HEK293T (cell line): Measurements from ENCODE around the gene MORF4L1.
"Not testable (repeated sequence)": the region's sequence is repeated elsewhere in the genome, so short reads cannot be mapped to it uniquely, and the experiment has no call there.

Experiments used
- CTCF ChIA-PET: fragments of 350-600 bp; formaldehyde crosslinking; extraction: SDS; loops from one replicate; lab custom pipeline; 2021; ENCODE audit warnings: antibody characterized with exemption, inconsistent platforms; lab: Yijun Ruan, JAX
- POLR2A ChIA-PET: fragments of 350-600 bp; formaldehyde crosslinking; extraction: SDS; loops from one replicate; lab custom pipeline; 2020; ENCODE audit warnings: antibody characterized with exemption, inconsistent platforms; lab: Yijun Ruan, JAX
- DNase-seq: peaks from one replicate; pipeline ENCODE4 v3.0.0; 2012; ENCODE audit warnings: mixed read lengths; ENCODE audit errors: extremely low spot score
- ARNT ChIP-seq: fragments of 450-650 bp; IDR thresholded peaks from 2 replicates; pipeline ENCODE4 v1.6.1; 2017; ENCODE audit warnings: mild to moderate bottlenecking
- BHLHE40 ChIP-seq: fragments of 450-650 bp; IDR thresholded peaks from 2 replicates; pipeline ENCODE4 v1.6.1; 2016; ENCODE audit warnings: mild to moderate bottlenecking, moderate library complexity, borderline replicate concordance
- CTBP1 ChIP-seq: fragments of 450-650 bp; IDR thresholded peaks from 2 replicates; pipeline ENCODE4 v1.6.1; 2016; ENCODE audit warnings: borderline replicate concordance
- ELF4 ChIP-seq: fragments of 450-650 bp; IDR thresholded peaks from 2 replicates; pipeline ENCODE4 v1.6.1; 2017; ENCODE audit warnings: antibody characterized with exemption
- FOXA1 ChIP-seq: fragments of 450-650 bp; IDR thresholded peaks from 2 replicates; pipeline ENCODE4 v1.6.1; 2016; ENCODE audit warnings: mild to moderate bottlenecking
- FOXK2 ChIP-seq: fragments of 450-650 bp; IDR thresholded peaks from 2 replicates; pipeline ENCODE4 v1.6.1; 2016; ENCODE audit warnings: mild to moderate bottlenecking
- FOXM1 ChIP-seq: fragments of 450-650 bp; IDR thresholded peaks from 2 replicates; pipeline ENCODE4 v1.6.1; 2017; ENCODE audit warnings: mild to moderate bottlenecking, borderline replicate concordance
- HDGF ChIP-seq: fragments of 450-650 bp; IDR thresholded peaks from 2 replicates; pipeline ENCODE4 v1.6.1; 2017; ENCODE audit warnings: antibody characterized with exemption, borderline replicate concordance
- L3MBTL2 ChIP-seq: fragments of 450-650 bp; conservative IDR thresholded peaks from 2 replicates; pipeline ENCODE4 v1.6.1; 2016; ENCODE audit warnings: mild to moderate bottlenecking
- LEF1 ChIP-seq: fragments of 450-650 bp; IDR thresholded peaks from 2 replicates; pipeline ENCODE4 v1.6.1; 2017; ENCODE audit warnings: mild to moderate bottlenecking, borderline replicate concordance
- NFRKB ChIP-seq: fragments of 450-650 bp; IDR thresholded peaks from 2 replicates; pipeline ENCODE4 v1.6.1; 2016; ENCODE audit warnings: mild to moderate bottlenecking, moderate library complexity
- SP1 ChIP-seq: fragments of 450-650 bp; IDR thresholded peaks from 2 replicates; pipeline ENCODE4 v1.6.1; 2017
- SUZ12 ChIP-seq: fragments of 450-650 bp; IDR thresholded peaks from 2 replicates; pipeline ENCODE4 v1.6.1; 2016; ENCODE audit warnings: mild to moderate bottlenecking
- TARDBP ChIP-seq: fragments of 450-650 bp; IDR thresholded peaks from 2 replicates; pipeline ENCODE4 v1.6.1; 2016
- ZNF384 ChIP-seq: fragments of 450-650 bp; IDR thresholded peaks from 2 replicates; pipeline ENCODE4 v1.6.1; 2016
- TF ChIP-seq, protein P1 (sequence below): fragments of 450-650 bp; IDR thresholded peaks from 2 replicates; pipeline ENCODE4 v1.6.1; 2016

Gene MORF4L1

DNA sequence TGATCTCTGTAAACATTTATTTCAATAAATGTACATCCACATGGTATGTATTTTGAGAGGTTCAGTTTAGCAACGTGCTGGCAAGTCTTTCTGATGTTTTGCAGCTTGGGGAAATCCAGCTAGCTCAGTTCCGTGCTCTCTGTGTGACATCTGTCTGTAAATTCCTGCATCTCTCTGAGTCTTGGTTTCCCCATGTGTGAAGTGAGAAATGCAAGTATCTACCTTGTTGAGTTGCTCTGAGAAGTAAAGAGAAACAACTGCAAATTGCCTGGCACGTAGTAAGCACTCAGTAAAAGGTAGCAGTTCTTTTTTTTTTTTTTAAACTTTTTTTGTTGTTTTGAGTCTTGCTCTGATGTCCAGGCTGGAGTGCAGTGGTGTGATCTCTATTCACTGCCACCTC lies 30.2 kb upstream of the MORF4L1 start:
- DNase-seq = no peak
- ChIA-PET POLR2A (no interaction called here), CTCF (no interaction called here)
- TF ChIP-seq FOXM1 (no peak), ARNT (no peak), ELF4 (no peak), HDGF (no peak)
- TF ChIP-seq, protein P1, sequence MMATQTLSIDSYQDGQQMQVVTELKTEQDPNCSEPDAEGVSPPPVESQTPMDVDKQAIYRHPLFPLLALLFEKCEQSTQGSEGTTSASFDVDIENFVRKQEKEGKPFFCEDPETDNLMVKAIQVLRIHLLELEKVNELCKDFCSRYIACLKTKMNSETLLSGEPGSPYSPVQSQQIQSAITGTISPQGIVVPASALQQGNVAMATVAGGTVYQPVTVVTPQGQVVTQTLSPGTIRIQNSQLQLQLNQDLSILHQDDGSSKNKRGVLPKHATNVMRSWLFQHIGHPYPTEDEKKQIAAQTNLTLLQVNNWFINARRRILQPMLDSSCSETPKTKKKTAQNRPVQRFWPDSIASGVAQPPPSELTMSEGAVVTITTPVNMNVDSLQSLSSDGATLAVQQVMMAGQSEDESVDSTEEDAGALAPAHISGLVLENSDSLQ = no peak

- DNase-seq, CTCF ChIA-PET, POLR2A ChIA-PET: not testable (repeated sequence)
Observed at GRCh38 chr15:78846906-78847305, 25.8 kb upstream of the MORF4L1 start.

- ChIA-PET POLR2A (interaction anchor here (0.7 kb wide), 1 partner anchor 25 kb away, joined by 3 read pairs; the partner anchor contains the start of gene MORF4L1), CTCF (interaction anchor here (1.5 kb wide), 1 partner anchor 12 kb away, joined by 3 read pairs; no protein-coding TSS in a partner anchor)
Observed at GRCh38 chr15:78847387-78847906, 25.2 kb upstream of the MORF4L1 start.

GRCh38 chr15:78850352-78850751 lies 22.3 kb upstream of the MORF4L1 start:
- DNase-seq = no peak
- TF ChIP-seq ARNT (no peak), HDGF (no peak), SUZ12 (no peak), LEF1 (no peak), FOXM1 (no peak), TARDBP (no peak), FOXA1 (no peak), FOXK2 (no peak), NFRKB (no peak), ZNF384 (no peak), ELF4 (no peak), CTBP1 (no peak), BHLHE40 (no peak)
- TF ChIP-seq, protein P1 = no peak
- ChIA-PET CTCF (no interaction called here), POLR2A (no interaction called here)

More at GRCh38 chr15:78847387-78847906, 25.2 kb upstream of the MORF4L1 start:
- not testable (repeated sequence) for DNase-seq

DNA sequence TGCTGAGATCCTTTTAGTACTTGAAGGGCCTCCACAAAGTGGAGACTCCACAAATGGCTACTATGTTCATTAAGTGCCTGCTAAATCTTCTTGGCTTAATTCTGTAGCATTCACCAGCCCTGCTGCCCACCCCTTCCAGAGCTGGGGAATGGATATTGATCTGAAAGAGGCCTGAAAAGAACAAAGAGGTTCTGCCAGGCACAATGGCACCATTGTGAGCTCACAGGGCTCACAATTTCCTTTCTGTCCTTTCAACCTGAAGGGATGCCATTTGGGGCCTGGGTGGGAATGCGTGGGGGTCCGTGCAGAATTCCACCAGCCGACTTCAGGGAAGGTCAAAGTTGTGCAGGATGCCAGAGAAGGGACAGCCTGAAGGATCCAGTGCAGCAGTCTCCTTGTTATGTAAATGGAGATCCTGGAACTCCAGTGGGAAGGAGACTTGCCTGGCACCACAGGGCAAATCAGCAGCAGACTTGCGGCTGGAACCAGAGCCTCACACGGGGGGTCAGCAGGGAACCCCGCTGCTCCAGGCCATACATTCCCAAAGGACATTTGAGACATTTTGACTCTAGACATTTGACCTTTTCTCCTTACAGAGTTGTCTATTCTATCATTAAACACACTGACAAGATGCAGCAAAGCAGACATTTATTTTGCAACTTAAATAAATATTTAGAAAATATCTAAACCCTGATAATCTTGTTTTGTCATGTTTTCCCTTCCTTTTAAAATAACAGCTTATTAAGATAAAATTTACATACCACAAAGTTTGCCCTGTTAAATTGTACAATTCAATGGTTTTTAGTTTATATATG lies 21.5 kb upstream of the MORF4L1 start:
- TF ChIP-seq FOXA1 (no peak), FOXM1 (no peak), L3MBTL2 (no peak), TARDBP (no peak), FOXK2 (no peak), CTBP1 (no peak)
- TF ChIP-seq, protein P1 = no peak
- POLR2A ChIA-PET = no interaction called here
- no peak for DNase-seq
- CTCF ChIA-PET = no interaction called here

DNA sequence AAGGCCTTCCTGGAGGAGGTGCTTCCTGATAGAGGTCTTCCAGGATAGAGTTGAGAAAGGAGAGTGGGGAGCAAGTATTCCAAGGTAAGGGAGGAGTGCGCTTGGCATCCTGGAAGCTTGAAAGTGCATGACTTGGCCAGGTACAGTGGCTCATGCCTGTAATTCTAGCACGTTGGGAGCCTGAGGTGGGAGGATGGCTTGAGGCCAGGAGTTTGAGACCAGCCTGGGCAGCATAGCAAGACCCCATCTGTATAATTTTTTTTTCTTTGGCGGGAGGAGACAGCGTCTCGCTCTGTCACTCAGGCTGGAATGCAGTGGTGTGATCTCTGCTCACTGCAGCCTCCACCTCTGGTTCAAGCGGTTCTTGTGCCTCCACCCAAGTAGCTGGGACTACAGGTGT lies 19.2 kb upstream of the MORF4L1 start:
- TF ChIP-seq ZNF384 = no peak
- TF ChIP-seq SP1 = no peak
- TF ChIP-seq ELF4 = no peak
- no peak for TF ChIP-seq L3MBTL2
- no peak for TF ChIP-seq FOXK2
- TF ChIP-seq, protein P1 = no peak
- no peak for TF ChIP-seq BHLHE40
- TF ChIP-seq FOXA1 = no peak
- TF ChIP-seq CTBP1 = no peak
- TF ChIP-seq FOXM1 = no peak
- TF ChIP-seq SUZ12 = no peak
- TF ChIP-seq ARNT = no peak
- TF ChIP-seq LEF1 = no peak
- no peak for TF ChIP-seq HDGF
- TF ChIP-seq TARDBP = no peak
- DNase-seq = no peak
- ChIA-PET POLR2A (no interaction called here), CTCF (no interaction called here)
